ENCODE data around the gene FOXA2. TPM values are rescaled to one million over a fixed set of nuclear protein-coding genes. Genes with fewer than 3 reads are reported as not detected.
"Not testable (repeated sequence)": the region's sequence is repeated elsewhere in the genome, so short reads cannot be mapped to it uniquely, and the experiment has no call there.

FOXA2 gene
- total RNA-seq, 1 donor from 2014 or later = not detected

DNA sequence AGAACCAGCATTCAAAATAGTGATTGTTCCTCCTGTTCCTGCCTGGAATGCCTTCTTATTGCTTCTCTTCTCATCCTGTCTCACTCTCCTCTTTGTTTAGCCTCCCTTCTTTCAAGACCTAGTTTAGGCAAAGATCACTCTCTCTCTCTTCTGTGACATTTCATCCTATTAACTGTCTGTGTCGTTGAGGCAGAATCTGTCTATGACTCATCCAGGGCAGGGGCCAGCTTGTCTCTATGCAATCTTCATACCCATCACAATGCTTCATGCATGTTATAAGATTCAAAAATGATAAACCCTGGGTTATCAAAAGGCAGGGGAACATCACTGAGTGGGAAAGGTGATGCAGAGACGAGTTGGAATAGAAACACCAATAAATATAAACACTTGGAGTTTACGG is 32.2 kb upstream of the FOXA2 start:
- Histone ChIP-seq H3K9me3 (ENCODE audit: control insufficient read depth in 3 of 3, low read length in 3 of 3) (no peaks in the 10 kb centered on the region), H3K9ac (ENCODE audit: low read depth in 1 of 3, low read length in 3 of 3) (no peak overlapping the region), H3K36me3 (ENCODE audit: control insufficient read depth in 3 of 3, insufficient read depth in 3 of 3, low read length in 3 of 3) (no peaks in the 10 kb centered on the region), H3K27me3 (ENCODE audit: control insufficient read depth in 3 of 3, insufficient read depth in 3 of 3, low read length in 3 of 3) (peaks cover 11 to 23% (median 13%) of the 10 kb centered on the region in 3 donors), H3K4me1 (ENCODE audit: control insufficient read depth in 3 of 3, insufficient read depth in 3 of 3, low read length in 3 of 3) (no peaks in the 10 kb centered on the region), H3K4me3 (ENCODE audit: low read length in 3 of 3) (no peak overlapping the region), H3K27ac (ENCODE audit: low read depth, low read length) (no peak overlapping the region)

DNA sequence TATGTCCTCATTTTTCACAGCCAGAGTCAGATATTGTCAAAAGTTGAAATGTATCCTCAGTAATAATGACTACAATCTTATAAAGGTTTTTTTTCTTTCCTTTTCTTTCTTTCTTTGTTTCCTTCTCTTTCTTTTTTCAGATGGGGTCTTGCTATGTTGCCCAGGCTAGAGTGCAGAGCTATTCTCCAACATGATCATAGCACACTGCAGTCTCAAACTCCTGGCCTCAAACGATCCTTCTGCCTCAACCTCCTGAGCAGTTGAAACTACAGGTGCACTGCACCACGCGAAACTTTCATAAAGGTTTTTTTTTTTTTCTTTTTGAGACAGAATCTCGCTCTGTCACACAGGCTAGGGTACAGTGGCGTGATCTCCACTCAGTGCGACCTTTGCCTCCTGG is 31.1 kb upstream of the FOXA2 start:
- no peaks in the 10 kb centered on the region for H3K9me3 ChIP-seq (ENCODE audit: control insufficient read depth in 3 of 3, low read length in 3 of 3)
- H3K27ac ChIP-seq (ENCODE audit: low read depth, low read length) = no peak overlapping the region
- no peaks in the 10 kb centered on the region for H3K36me3 ChIP-seq (ENCODE audit: control insufficient read depth in 3 of 3, insufficient read depth in 3 of 3, low read length in 3 of 3)
- H3K4me1 ChIP-seq (ENCODE audit: control insufficient read depth in 3 of 3, insufficient read depth in 3 of 3, low read length in 3 of 3) = no peaks in the 10 kb centered on the region
- H3K9ac ChIP-seq (ENCODE audit: low read depth in 1 of 3, low read length in 3 of 3) = no peak overlapping the region
- H3K4me3 ChIP-seq (ENCODE audit: low read length in 3 of 3) = no peak overlapping the region
- H3K27me3 ChIP-seq (ENCODE audit: control insufficient read depth in 3 of 3, insufficient read depth in 3 of 3, low read length in 3 of 3) = peaks cover 11 to 28% (median 13%) of the 10 kb centered on the region in 3 donors

DNA sequence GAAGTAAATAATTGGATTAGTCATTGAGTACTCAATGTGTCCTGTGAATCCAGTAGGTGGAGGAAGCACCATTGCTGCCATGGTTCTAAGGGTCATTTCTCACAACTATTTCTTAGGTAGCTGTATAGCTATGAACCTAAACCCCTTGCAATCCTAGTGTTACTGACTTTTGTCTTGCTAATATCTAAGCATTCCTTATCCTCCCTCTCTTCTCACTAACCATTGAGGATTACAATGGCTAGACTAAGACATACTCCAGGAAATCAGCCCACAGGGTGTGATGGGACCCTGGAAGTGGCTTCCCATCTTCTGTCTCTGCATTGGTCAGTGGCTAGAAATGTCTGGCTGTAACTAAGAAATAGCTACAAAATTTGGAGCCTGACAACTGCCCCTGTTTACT is 27.3 kb upstream of the FOXA2 start:
- no peak overlapping the region for H3K27ac ChIP-seq (ENCODE audit: low read depth, low read length)
- no peaks in the 10 kb centered on the region for H3K9me3 ChIP-seq (ENCODE audit: control insufficient read depth in 3 of 3, low read length in 3 of 3)
- no peak overlapping the region for H3K4me3 ChIP-seq (ENCODE audit: low read length in 3 of 3)
- H3K4me1 ChIP-seq (ENCODE audit: control insufficient read depth in 3 of 3, insufficient read depth in 3 of 3, low read length in 3 of 3) = no peaks in the 10 kb centered on the region
- peaks cover 9 to 23% (median 13%) of the 10 kb centered on the region in 3 donors for H3K27me3 ChIP-seq (ENCODE audit: control insufficient read depth in 3 of 3, insufficient read depth in 3 of 3, low read length in 3 of 3)
- no peaks in the 10 kb centered on the region for H3K36me3 ChIP-seq (ENCODE audit: control insufficient read depth in 3 of 3, insufficient read depth in 3 of 3, low read length in 3 of 3)
- H3K9ac ChIP-seq (ENCODE audit: low read depth in 1 of 3, low read length in 3 of 3) = no peak overlapping the region

DNA sequence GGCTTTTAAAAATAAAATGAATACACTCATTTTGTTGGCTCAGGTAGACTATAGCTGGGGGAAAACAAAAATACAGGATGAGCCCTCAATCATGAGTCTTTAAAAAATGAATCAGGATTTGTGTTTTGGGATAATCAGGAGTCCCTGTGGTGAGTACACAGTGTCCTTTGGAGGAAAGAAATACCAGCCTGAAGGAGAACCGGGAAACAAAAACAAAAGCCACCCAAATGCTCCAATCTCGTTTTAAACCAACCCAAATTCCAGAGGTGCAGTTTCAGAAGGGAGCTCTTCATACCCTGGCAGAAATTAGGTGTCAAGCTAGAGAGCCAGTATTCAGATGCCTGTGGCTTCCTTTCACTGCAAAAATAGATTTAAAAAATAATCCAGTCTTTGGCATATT is 23.3 kb upstream of the FOXA2 start:
- Histone ChIP-seq H3K9me3 (ENCODE audit: control insufficient read depth in 3 of 3, low read length in 3 of 3) (no peaks in the 10 kb centered on the region), H3K4me1 (ENCODE audit: control insufficient read depth in 3 of 3, insufficient read depth in 3 of 3, low read length in 3 of 3) (no peaks in the 10 kb centered on the region), H3K9ac (ENCODE audit: low read depth in 1 of 3, low read length in 3 of 3) (no peak overlapping the region), H3K4me3 (ENCODE audit: low read length in 3 of 3) (no peak overlapping the region), H3K36me3 (ENCODE audit: control insufficient read depth in 3 of 3, insufficient read depth in 3 of 3, low read length in 3 of 3) (no peaks in the 10 kb centered on the region), H3K27me3 (ENCODE audit: control insufficient read depth in 3 of 3, insufficient read depth in 3 of 3, low read length in 3 of 3) (peaks cover 3 to 11% (median 7%) of the 10 kb centered on the region in 3 donors), H3K27ac (ENCODE audit: low read depth, low read length) (no peak overlapping the region)

DNA sequence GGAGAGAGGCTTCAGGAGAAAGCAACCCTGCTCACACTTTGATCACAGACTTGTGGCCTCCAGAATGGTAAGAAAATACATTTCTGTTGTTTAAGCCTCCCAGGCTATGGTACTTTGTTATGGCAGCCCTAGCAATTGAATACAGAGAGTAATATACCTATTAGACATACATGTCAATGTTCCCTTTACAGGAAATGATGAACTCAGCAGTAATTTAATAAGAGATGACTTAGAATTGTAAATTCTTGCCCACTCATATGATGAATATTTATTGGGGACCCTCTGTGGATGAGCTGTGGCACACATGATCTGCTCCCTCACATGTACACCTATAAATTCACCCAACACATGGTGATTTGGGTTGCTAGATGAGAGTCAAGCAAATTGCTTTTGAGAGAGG is 20.4 kb upstream of the FOXA2 start:
- Histone ChIP-seq H3K27ac (ENCODE audit: low read depth, low read length) (no peak overlapping the region), H3K27me3 (ENCODE audit: control insufficient read depth in 3 of 3, insufficient read depth in 3 of 3, low read length in 3 of 3) (peaks cover 0 to 7% (median 2%) of the 10 kb centered on the region in 3 donors), H3K9me3 (ENCODE audit: control insufficient read depth in 3 of 3, low read length in 3 of 3) (no peaks in the 10 kb centered on the region), H3K4me3 (ENCODE audit: low read length in 3 of 3) (no peak overlapping the region), H3K4me1 (ENCODE audit: control insufficient read depth in 3 of 3, insufficient read depth in 3 of 3, low read length in 3 of 3) (no peaks in the 10 kb centered on the region), H3K36me3 (ENCODE audit: control insufficient read depth in 3 of 3, insufficient read depth in 3 of 3, low read length in 3 of 3) (no peaks in the 10 kb centered on the region), H3K9ac (ENCODE audit: low read depth in 1 of 3, low read length in 3 of 3) (no peak overlapping the region)

DNA sequence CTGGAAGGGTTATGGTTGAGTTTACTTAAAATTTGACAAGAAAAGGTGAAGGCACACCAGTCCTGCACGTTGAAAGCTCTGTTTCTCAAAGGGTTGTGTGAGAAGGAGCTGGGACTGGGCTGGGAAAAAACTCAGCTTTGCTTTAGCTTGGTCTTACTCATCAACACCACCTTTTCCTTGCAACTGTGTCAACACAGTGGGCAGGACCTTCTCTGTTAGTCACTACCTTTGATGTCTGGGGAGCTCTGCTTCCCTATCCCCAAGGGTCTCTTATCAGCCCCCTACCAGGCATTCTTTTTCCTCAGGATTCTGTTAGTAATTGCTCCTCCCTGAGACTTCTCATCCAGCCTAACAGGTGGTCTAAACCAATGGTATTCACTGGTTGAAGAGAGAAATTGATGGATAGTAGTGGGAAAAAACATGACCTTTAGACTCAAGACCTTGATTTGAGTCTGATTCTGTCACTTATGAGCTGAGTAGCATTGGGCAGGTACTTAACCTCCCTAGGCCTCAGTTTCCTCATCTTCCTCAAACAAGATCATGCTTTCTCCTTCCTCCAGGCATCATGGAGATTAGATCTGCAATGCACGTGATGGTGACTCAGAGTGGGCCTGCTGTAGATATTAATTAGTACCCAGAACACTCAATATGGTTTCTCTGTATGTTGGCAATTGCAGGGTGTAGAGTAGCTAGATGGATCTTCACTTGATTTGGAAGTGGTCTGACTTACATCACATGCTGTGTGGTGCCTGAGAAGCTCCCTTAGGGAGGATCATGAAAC is 17.2 kb upstream of the FOXA2 start:
- Histone ChIP-seq H3K4me3 (ENCODE audit: low read length in 3 of 3) (no peak overlapping the region), H3K9me3 (ENCODE audit: control insufficient read depth in 3 of 3, low read length in 3 of 3) (no peaks in the 10 kb centered on the region), H3K4me1 (ENCODE audit: control insufficient read depth in 3 of 3, insufficient read depth in 3 of 3, low read length in 3 of 3) (no peaks in the 10 kb centered on the region), H3K27ac (ENCODE audit: low read depth, low read length) (no peak overlapping the region), H3K36me3 (ENCODE audit: control insufficient read depth in 3 of 3, insufficient read depth in 3 of 3, low read length in 3 of 3) (no peaks in the 10 kb centered on the region), H3K9ac (ENCODE audit: low read depth in 1 of 3, low read length in 3 of 3) (no peak overlapping the region), H3K27me3 (ENCODE audit: control insufficient read depth in 3 of 3, insufficient read depth in 3 of 3, low read length in 3 of 3) (peaks cover 2 to 20% (median 6%) of the 10 kb centered on the region in 3 donors)

DNA sequence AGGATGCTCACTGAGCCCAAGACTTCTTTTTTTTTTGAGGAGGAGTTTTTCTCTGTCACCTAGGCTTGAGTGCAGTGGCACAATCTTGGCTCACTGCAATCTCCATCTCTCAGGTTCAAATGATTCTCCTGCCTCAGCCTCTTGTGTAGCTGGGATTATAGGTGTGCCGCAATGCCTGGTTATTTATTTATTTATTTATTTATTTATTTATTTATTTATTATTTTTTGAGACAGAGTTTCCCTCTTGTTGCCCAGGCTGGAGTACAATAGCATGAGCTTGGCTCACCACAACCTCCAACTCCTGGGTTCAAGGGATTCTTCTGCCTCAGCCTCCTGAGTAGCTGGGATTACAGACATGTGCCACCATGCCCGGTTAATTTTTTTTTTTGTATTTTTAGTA is 14.9 kb upstream of the FOXA2 start:
- not testable (repeated sequence) for H3K4me3 ChIP-seq (ENCODE audit: low read length in 3 of 3); H3K9me3 ChIP-seq (ENCODE audit: control insufficient read depth in 3 of 3, low read length in 3 of 3); H3K36me3 ChIP-seq (ENCODE audit: control insufficient read depth in 3 of 3, insufficient read depth in 3 of 3, low read length in 3 of 3); H3K27ac ChIP-seq (ENCODE audit: low read depth, low read length); H3K4me1 ChIP-seq (ENCODE audit: control insufficient read depth in 3 of 3, insufficient read depth in 3 of 3, low read length in 3 of 3); H3K9ac ChIP-seq (ENCODE audit: low read depth in 1 of 3, low read length in 3 of 3)
- H3K27me3 ChIP-seq (ENCODE audit: control insufficient read depth in 3 of 3, insufficient read depth in 3 of 3, low read length in 3 of 3) = peaks cover 8 to 30% (median 10%) of the 10 kb centered on the region in 3 donors

DNA sequence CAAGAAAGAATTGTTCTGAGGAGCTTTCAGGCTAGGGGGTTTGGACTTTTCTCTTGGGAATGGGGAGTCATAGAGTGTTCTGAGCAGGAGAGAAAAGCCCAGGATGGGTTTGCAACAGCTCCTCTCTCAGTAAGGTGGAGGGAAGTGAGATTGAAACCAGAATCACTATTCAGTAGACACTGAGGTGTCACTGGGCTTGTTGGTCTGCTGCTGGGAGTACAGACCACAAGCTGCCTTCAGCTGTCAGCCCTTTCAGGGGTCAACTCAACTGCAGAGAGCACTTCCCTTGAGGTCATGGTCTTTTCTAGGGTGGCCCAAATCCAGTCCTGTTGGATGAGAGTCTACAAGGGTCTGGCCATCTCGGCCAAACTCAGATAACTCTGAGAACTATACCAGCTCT is 12.9 kb upstream of the FOXA2 start:
- Histone ChIP-seq H3K27ac (ENCODE audit: low read depth, low read length) (no peak overlapping the region), H3K36me3 (ENCODE audit: control insufficient read depth in 3 of 3, insufficient read depth in 3 of 3, low read length in 3 of 3) (no peaks in the 10 kb centered on the region), H3K4me1 (ENCODE audit: control insufficient read depth in 3 of 3, insufficient read depth in 3 of 3, low read length in 3 of 3) (no peaks in the 10 kb centered on the region), H3K9ac (ENCODE audit: low read depth in 1 of 3, low read length in 3 of 3) (no peak overlapping the region), H3K4me3 (ENCODE audit: low read length in 3 of 3) (no peak overlapping the region), H3K9me3 (ENCODE audit: control insufficient read depth in 3 of 3, low read length in 3 of 3) (no peaks in the 10 kb centered on the region), H3K27me3 (ENCODE audit: control insufficient read depth in 3 of 3, insufficient read depth in 3 of 3, low read length in 3 of 3) (peaks cover 6 to 36% (median 8%) of the 10 kb centered on the region in 3 donors)

DNA sequence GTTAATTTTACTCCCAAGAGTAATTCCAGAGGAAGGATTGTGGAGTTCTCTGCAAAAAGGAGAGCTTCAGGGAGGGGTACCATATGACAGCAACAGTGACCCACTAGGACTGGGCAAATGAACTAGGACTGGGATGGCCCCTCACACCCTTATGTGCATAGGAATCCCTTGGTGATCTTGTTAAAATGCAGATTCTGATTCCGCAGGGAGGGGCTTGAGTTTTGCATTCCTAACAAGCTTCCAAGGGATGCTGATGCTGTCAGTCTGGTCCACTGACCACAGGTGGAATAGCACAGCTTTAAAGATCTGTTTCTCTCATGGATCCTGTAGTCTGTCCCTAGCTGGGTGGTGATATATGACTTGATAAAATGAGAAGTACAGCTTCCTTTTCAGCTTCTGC is 6.3 kb upstream of the FOXA2 start:
- Histone ChIP-seq H3K27me3 (ENCODE audit: control insufficient read depth in 3 of 3, insufficient read depth in 3 of 3, low read length in 3 of 3) (peaks cover 37 to 59% (median 46%) of the 10 kb centered on the region in 3 donors), H3K36me3 (ENCODE audit: control insufficient read depth in 3 of 3, insufficient read depth in 3 of 3, low read length in 3 of 3) (no peaks in the 10 kb centered on the region), H3K9ac (ENCODE audit: low read depth in 1 of 3, low read length in 3 of 3) (no peak overlapping the region), H3K4me1 (ENCODE audit: control insufficient read depth in 3 of 3, insufficient read depth in 3 of 3, low read length in 3 of 3) (peaks cover 0 to 4% (median 3%) of the 10 kb centered on the region in 3 donors), H3K9me3 (ENCODE audit: control insufficient read depth in 3 of 3, low read length in 3 of 3) (no peaks in the 10 kb centered on the region), H3K27ac (ENCODE audit: low read depth, low read length) (no peak overlapping the region), H3K4me3 (ENCODE audit: low read length in 3 of 3) (no peak overlapping the region)

DNA sequence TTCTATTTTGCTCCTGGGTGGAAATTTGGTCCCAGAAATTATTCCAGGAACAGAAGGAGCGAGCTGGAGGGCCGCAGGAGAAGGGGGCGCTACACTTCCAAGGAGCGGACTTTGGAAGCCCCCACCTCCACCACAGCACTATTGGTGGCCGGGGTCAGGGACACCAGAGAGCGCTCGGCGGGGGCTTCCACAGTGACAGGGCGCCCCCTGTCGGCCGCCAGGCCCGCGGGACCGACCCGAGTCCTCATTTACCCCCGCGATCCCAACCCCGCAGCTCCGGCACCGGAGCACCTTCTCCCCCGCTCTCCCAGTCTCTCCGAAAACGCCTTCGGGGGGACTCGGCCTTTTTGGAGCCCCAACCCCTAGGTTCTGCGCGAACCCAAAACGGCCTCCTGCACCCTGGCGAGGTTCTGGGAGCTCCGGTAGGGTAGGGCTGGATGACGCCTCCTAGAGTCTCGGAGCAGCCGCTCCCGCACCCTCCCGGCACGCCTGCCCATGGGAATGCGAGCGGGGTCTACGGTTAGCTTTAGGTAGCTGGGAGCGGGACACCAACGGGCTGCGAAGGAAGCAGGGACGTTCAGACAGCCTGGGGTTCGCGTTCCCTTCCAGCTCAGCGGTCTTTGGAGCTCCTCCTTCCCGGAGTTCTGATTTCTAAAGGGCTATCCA is 2.4 kb upstream of the FOXA2 start:
- H3K36me3 ChIP-seq (ENCODE audit: control insufficient read depth in 3 of 3, insufficient read depth in 3 of 3, low read length in 3 of 3) = no peaks in the 10 kb centered on the region
- H3K9ac ChIP-seq (ENCODE audit: low read depth in 1 of 3, low read length in 3 of 3) = no peak overlapping the region
- H3K4me3 ChIP-seq (ENCODE audit: low read length in 3 of 3) = peak overlapping the region in 1 of 3 donors; percentile 22
- H3K4me1 ChIP-seq (ENCODE audit: control insufficient read depth in 3 of 3, insufficient read depth in 3 of 3, low read length in 3 of 3) = peaks cover 8 to 11% (median 9%) of the 10 kb centered on the region in 3 donors
- H3K9me3 ChIP-seq (ENCODE audit: control insufficient read depth in 3 of 3, low read length in 3 of 3) = no peaks in the 10 kb centered on the region
- no peak overlapping the region for H3K27ac ChIP-seq (ENCODE audit: low read depth, low read length)
- H3K27me3 ChIP-seq (ENCODE audit: control insufficient read depth in 3 of 3, insufficient read depth in 3 of 3, low read length in 3 of 3) = peaks cover 62 to 76% (median 75%) of the 10 kb centered on the region in 3 donors

Data from skeletal muscle tissue (tissue), 4 donors.